Activated T-cell treated with anti-CD3 and anti-CD28 coated beads, Interleukin-2, amount 50 U/mL, for 4 hours (primary cell): ENCODE results near the gene DCTPP1. TPM values are rescaled to one million over a fixed set of nuclear protein-coding genes. Genes with fewer than 3 reads are reported as not detected.
"Not testable (repeated sequence)": the region's sequence is repeated elsewhere in the genome, so short reads cannot be mapped to it uniquely, and the experiment has no call there.

Source experiments
- ATAC-seq, 2 donors: fragments of 200-7000 bp; cut with Tn5 transposase; one replicate each; pipeline ENCODE4 v1.10.0; 2021
- DNase-seq: peaks from one replicate; pipeline ENCODE4 v3.0.0-alpha.2; 2020
- H3K27me3 Mint-ChIP-seq: one replicate; pipeline ENCODE4 v1.8.0; 2021; ENCODE audit warnings: low read depth, mixed read lengths
- H3K36me3 Mint-ChIP-seq: one replicate; pipeline ENCODE4 v1.8.0; 2022; ENCODE audit warnings: mixed read lengths; ENCODE audit not compliant: insufficient read depth
- H3K4me1 Mint-ChIP-seq: one replicate; pipeline ENCODE4 v1.8.0; 2021; ENCODE audit warnings: low read depth, mixed read lengths
- H3K4me3 Mint-ChIP-seq: one replicate; pipeline ENCODE4 v1.8.0; 2021; ENCODE audit warnings: mild to moderate bottlenecking, moderate library complexity, mixed read lengths
- H3K9me3 Mint-ChIP-seq: one replicate; pipeline ENCODE4 v1.8.0; 2021; ENCODE audit warnings: mixed read lengths
- total RNA-seq, 3 donors: library from RNA; stranded (reverse); gene quantifications; one replicate each; pipeline ENCODE4 v1.2.1, GENCODE V29; 2021

Gene DCTPP1
- 100 to 1,000 TPM; 226 to 283 (median 250) TPM for total RNA-seq

DNA sequence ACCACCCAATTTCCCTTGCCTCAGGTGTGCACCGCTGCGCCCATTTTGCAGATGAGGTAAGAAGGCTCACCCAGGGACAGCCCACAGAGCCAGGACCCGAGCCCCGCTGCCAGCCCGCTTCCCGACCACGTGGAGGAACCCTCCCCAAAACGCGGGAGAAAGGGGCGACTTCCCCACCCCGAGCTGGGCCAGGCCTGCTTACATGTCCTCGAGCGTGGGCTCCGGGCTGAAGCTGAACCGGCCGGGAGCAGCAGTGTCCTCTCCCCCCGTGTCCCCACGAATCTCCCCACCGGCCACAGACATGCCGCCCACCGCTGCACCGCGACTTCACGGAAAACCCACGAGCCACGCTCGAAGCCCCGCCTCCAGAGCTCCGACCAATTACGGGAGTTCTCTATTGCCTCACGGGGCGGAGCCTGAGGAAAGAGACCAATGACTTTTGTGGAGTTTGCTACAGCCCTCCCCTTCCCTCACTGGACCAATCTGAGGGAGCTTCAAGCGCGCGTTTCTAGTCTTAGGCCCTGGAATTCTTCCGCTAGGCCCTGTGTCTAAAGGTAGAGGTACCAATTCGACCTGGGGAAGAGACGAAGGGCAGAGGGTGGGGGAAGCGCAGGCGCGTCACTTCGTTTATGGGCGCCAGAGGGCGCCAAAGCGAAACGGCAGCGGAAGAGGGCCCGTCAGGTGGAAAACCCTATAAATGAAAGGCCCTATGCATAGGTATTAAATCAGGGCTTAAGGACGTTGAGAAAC is at the start of gene DCTPP1:
TSS of gene DCTPP1 (minus strand) at position 353 of the 750 bp plus-strand sequence. CDS start at position 303, 50 bp downstream.
- no peaks in the 10 kb centered on the region for H3K27me3 Mint-ChIP-seq
- no peaks in the 10 kb centered on the region for H3K9me3 Mint-ChIP-seq

DNA sequence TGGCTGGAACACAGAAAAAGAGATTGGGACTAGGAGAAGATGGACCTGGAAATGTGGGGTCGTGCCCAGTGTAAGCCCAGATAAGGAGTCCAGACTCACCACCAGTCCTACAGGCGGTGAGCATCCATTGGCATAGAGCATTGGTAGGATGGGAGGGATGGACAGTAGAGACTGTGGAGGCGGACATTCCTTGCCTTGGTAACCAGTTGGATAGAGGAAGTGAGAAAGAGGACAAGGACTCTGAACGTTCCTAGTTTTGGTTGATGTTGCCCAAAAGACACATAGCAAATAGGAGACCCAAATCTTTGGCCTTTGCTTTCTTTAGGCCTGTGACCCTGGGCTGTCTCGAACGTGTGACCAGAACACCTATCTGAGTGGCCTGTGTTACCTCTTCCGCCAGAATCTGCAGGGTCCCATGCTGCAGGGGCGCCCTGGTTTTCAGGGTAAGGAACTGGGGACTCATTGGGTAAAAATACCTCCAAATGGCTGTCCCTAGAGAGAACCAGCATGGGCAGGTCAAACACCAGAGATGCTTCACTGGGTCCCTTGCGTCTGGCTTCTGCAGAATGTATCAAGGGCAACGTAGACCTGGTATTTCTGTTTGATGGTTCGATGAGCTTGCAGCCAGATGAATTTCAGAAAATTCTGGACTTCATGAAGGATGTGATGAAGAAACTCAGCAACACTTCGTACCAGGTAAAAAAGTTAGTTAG is 49.1 kb upstream of the DCTPP1 start:
- peaks cover 58% of the 10 kb centered on the region for H3K4me1 Mint-ChIP-seq
- H3K9me3 Mint-ChIP-seq: no peaks in the 10 kb centered on the region
- H3K36me3 Mint-ChIP-seq: peaks cover 39% of the 10 kb centered on the region
- H3K27me3 Mint-ChIP-seq: no peaks in the 10 kb centered on the region
- H3K4me3 Mint-ChIP-seq: no peak overlapping the region
- ATAC-seq (no peak), DNase-seq (no peak)

More for the DNA sequence above, at the start of gene DCTPP1:
- peak; percentile 95 for DNase-seq
- peak; percentile 97 for ATAC-seq
- no peak within 1 kb of the TSS for H3K4me3 Mint-ChIP-seq
- H3K36me3 Mint-ChIP-seq: peaks cover 16% of the 10 kb centered on the region
- peaks cover 20% of the 10 kb centered on the region for H3K4me1 Mint-ChIP-seq

DNA sequence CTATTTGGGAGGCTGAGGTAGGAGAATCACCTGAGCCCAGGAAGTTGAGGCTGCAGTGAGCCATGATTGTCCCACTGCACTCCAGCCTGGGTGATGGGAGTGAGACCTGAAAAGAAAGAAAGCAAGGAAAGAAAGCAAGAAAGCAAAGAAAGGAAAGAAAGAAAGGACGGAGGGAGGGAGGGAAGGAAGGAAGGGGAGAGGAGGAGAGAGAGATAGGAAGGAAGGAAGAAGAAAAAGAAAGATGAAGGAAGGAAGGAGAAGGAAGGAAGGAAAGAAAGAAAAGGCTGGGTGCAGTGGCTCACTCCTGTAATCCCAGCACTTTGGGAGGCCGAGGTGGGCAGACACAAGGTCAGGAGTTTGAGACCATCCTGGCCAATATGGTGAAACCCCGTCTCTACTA is 47.9 kb upstream of the DCTPP1 start:
- H3K9me3 Mint-ChIP-seq, H3K27me3 Mint-ChIP-seq, ATAC-seq, DNase-seq, H3K4me3 Mint-ChIP-seq: not testable (repeated sequence)
- Mint-ChIP-seq H3K4me1 (peaks cover 60% of the 10 kb centered on the region), H3K36me3 (peaks cover 31% of the 10 kb centered on the region)

DNA sequence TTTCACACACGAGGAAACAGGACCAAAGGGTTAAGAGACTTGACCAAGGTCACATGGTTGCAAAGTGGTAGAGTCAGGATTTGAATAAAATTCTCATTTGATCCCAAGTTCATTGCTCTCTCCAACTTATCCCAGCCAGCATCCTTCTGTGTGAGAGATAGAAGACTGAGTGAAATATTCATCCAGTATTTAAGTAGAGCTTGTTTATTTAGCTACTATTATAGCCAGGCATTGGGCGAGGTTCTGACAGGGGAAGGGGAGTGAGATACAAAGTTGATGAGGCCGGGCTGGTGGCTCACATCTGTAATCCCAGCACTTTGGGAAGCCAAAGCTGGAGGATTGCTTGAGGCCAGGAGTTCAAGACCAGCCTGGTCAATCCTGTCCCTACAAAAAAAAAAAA is 47.2 kb upstream of the DCTPP1 start:
- Mint-ChIP-seq H3K27me3 (no peaks in the 10 kb centered on the region), H3K36me3 (peaks cover 27% of the 10 kb centered on the region), H3K9me3 (peaks cover 3% of the 10 kb centered on the region), H3K4me3 (no peak overlapping the region), H3K4me1 (peaks cover 64% of the 10 kb centered on the region)
- DNase-seq (no peak), ATAC-seq (no peak)

DNA sequence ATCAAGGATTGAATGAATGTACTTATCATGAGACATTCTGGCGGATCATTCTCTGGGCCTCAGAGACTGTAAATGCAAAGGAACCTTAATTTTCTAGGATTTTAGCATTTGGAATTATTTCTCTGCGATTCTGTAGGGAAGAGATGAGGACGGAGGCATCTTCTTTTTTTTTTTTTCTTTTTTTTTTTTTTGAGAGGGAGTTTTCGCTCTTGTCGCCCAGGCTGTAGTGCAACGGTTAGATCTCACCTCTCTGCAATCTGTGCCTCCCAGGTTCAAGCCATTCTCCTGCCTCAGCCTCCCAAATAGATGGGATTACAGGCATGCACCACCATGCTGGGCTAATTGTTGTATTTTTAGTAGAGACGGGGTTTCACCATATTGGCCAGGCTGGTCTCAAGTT is 44.9 kb upstream of the DCTPP1 start:
- peaks cover 69% of the 10 kb centered on the region for H3K4me1 Mint-ChIP-seq
- H3K4me3 Mint-ChIP-seq: peak overlapping the region; percentile 94
- DNase-seq (no peak), ATAC-seq (no peak)
- peaks cover 17% of the 10 kb centered on the region for H3K36me3 Mint-ChIP-seq
- peaks cover 3% of the 10 kb centered on the region for H3K9me3 Mint-ChIP-seq
- no peaks in the 10 kb centered on the region for H3K27me3 Mint-ChIP-seq

DNA sequence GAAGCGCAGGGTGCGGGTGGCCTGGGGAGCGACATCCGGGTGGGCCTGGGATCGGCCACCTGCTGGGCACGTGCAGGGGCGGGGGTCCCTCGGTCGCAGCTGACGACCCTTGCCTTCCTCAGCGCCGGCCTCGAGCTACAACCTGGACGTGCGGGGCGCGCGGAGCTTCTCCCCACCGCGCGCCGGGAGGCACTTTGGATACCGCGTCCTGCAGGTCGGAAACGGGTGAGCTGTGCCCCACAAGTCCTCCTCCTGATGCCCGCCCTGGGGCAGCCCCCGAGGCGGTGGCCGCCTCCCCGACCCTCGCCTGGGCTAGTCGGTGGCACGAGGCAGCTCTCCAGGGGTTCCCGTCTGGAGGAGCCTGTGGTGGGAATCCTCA is 44.2 kb upstream of the DCTPP1 start:
- peaks cover 17% of the 10 kb centered on the region for H3K36me3 Mint-ChIP-seq
- H3K4me3 Mint-ChIP-seq: peak overlapping the region; percentile 94
- H3K27me3 Mint-ChIP-seq: no peaks in the 10 kb centered on the region
- H3K9me3 Mint-ChIP-seq: peaks cover 3% of the 10 kb centered on the region
- H3K4me1 Mint-ChIP-seq: peaks cover 70% of the 10 kb centered on the region
- ATAC-seq (no peak), DNase-seq (no peak)

DNA sequence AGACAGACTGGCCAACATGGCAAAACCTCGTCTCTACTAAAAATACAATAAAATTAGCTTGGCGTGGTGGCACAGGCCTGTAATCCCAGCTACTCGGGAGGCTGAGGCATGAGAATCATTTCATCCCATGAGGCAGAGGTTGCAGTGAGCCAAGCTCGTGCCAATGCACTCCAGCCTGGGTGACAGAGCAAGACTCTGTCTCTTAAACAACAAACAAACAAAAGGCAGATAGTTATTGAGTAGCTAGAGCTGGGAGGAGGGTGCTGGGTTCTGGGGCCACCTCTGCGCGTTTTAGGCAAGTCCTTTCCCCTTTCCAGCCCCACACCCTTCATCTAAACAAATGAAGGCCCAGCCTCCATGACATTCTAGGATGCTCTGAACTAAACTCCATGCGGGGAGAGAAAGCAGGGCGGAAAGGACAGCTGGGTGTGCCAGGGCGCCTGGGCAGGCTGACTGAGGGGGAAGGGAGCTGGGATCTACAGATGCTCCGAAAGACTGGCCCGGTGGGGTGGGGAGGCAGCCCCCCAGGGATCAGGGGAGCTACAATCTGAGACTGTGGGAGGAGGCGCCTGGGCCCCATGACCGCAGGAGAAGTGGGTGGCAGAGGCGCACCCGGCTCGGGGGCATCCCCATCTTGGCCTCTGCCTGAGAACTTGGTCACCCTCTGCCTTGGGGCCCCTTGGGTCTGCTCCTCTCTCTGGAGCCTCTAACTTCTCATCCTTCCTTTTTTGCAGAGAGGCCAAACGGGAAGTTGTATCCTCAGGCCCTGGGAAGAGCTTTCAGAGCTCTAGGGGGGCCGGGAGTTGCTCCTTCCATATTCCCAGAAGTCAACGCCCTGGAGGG is 43.6 kb upstream of the DCTPP1 start:
- DNase-seq (peak; percentile 50), ATAC-seq (peak; percentile 30 to 32)
- peak overlapping the region; percentile 94 for H3K4me3 Mint-ChIP-seq
- peaks cover 67% of the 10 kb centered on the region for H3K4me1 Mint-ChIP-seq
- H3K9me3 Mint-ChIP-seq: peaks cover 3% of the 10 kb centered on the region
- no peaks in the 10 kb centered on the region for H3K27me3 Mint-ChIP-seq
- peaks cover 15% of the 10 kb centered on the region for H3K36me3 Mint-ChIP-seq

DNA sequence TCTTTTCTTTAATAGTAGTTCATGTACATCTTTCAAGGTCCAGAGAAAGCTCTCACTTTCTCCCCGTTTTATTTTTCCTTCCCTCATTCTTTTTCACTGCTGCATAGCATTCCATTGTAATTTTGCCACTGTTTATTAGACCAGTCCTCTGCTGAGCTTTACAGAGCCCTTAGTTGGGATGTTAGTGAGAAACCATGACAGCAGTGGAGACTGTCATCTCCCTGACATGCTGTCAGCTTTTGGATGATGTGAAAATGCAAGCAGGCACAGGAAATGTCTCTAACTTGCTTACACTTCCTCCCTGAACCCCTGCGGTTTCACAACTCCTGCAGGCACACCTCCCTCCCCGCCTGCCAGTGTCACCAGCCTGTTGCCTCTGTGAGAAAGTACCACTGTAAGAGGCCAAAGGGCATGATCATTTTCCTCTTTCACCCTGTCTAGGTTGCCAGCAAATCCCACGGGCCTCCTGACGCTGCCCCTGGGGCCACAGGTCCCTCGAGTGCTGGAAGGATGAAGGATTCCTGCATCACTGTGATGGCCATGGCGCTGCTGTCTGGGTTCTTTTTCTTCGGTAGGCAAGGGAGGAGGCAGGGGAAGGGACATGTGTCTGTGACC is 42.6 kb upstream of the DCTPP1 start, which contains the start of gene ITGAL:
TSS of gene ITGAL (plus strand) at position 415 of the 615 bp plus-strand sequence. CDS start at position 511, 96 bp downstream.
- DNase-seq (peak; percentile 76), ATAC-seq (peak; percentile 70 to 79)
- no peaks in the 10 kb centered on the region for H3K27me3 Mint-ChIP-seq
- H3K9me3 Mint-ChIP-seq: peaks cover 3% of the 10 kb centered on the region
- H3K36me3 Mint-ChIP-seq: peaks cover 15% of the 10 kb centered on the region
- H3K4me1 Mint-ChIP-seq: peaks cover 63% of the 10 kb centered on the region
- peak within 1 kb of the TSS; percentile 94 for H3K4me3 Mint-ChIP-seq

DNA sequence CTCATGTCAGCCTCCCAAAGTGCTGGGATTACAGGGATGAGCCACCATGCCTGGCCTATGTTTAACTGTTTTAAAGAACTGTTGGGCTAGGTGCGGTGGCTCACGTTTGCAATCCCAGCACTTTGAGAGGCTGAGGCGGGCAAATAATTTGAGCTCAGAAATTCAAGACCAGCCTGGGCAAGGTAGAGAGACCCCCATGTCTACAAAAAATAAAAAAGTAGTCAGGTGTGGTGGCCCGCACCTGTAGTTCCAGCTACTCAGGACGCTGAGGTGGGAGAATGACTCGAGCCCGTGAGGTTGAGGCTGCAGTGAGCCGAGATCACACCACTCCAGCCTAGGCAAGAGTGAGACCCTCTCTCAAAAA is 40.8 kb upstream of the DCTPP1 start:
- no peak for DNase-seq
- Mint-ChIP-seq H3K36me3 (peaks cover 11% of the 10 kb centered on the region), H3K27me3 (no peaks in the 10 kb centered on the region), H3K4me1 (peaks cover 55% of the 10 kb centered on the region), H3K4me3 (peak overlapping the region; percentile 11), H3K9me3 (peaks cover 3% of the 10 kb centered on the region)
- ATAC-seq: no peak

DNA sequence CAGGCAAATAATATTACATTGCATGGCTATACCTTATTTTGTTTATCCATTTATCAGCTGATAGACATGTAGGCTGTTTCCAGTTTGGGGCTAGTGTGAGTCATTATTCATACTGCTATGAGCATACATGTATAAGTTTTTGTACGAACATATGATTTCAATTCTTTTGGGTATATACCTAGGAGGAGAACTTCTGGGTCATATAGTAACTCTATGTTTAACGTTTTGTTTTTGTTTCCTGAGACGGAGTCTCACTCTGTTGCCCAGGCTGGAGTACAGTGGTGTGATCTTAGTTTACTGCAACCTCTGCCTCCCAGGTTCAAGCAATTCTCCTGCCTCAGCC is 40.3 kb upstream of the DCTPP1 start:
- Mint-ChIP-seq H3K4me3 (peak overlapping the region; percentile 53), H3K4me1 (peaks cover 50% of the 10 kb centered on the region), H3K27me3 (no peaks in the 10 kb centered on the region), H3K36me3 (peaks cover 8% of the 10 kb centered on the region), H3K9me3 (peaks cover 3% of the 10 kb centered on the region)
- ATAC-seq (peak; percentile 22 to 26), DNase-seq (no peak)

DNA sequence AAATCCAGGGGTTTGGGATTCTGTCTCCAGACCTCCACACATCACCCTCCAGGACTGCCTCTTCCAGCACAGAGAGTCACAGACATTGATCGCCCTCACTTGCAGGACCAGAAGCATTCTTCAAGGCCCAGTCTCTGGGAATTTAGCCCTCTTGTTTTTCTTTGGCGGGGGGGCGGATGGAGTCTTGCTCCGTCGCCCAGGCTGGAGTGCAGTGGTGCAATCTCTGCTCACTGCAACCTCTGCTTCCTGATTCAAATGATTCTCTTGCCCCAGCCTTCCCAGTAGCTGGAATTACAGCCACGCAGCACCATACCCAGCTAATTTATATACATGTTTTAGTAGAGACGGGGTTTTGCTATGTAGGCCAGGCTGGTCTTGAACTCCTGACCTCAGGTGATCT is 34.2 kb upstream of the DCTPP1 start:
- DNase-seq (no peak), ATAC-seq (no peak)
- Mint-ChIP-seq H3K36me3 (no peaks in the 10 kb centered on the region), H3K4me1 (peaks cover 22% of the 10 kb centered on the region), H3K9me3 (no peaks in the 10 kb centered on the region), H3K27me3 (no peaks in the 10 kb centered on the region), H3K4me3 (no peak overlapping the region)

DNA sequence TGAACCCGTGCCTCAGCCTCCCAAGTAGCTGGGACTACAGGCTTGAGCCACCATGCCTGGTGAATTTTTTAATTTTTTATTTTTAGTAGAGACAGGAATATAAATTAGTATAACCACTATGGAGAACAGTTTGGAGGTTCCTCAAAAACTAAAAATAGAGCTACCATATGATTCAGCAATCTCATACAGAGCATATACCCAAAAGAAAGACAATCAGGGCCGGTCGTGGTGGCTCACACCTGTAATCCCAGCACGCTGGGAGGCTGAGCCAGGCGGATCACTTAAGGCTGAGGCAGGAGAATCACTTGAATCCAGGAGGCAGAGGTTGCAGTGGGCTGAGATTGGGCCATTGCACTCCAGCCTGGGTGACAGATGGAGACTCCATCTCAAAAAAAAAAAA is 31.6 kb upstream of the DCTPP1 start:
- not testable (repeated sequence) for DNase-seq, ATAC-seq, H3K36me3 Mint-ChIP-seq, H3K4me3 Mint-ChIP-seq, H3K9me3 Mint-ChIP-seq, H3K27me3 Mint-ChIP-seq
- H3K4me1 Mint-ChIP-seq: peaks cover 43% of the 10 kb centered on the region

DNA sequence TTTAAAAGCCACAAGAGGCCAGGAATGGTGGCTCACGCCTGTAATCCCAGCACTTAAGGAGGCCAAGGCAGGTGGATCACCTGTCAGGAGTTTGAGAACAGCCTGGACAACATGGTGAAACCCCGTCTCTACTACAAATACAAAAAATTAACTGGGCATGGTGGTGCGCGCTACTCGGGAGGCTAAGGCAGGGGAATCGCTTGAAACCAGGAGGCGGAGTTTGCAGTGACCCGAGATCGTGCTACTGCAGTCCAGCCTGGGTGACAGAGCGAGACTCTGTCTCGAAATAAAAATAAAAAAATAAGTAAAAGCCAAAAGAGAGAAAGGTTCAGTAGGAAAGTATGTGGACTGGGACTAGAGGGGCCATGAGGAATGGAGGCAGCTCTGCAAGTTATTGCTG is 29.6 kb upstream of the DCTPP1 start:
- DNase-seq (no peak), ATAC-seq (no peak)
- Mint-ChIP-seq H3K27me3 (no peaks in the 10 kb centered on the region), H3K9me3 (no peaks in the 10 kb centered on the region), H3K4me1 (peaks cover 42% of the 10 kb centered on the region), H3K36me3 (no peaks in the 10 kb centered on the region), H3K4me3 (no peak overlapping the region)
